HPDE6-E6E7 (cell line): Measurements from ENCODE around the gene TDRD12.
"Not testable (repeated sequence)": the region's sequence is repeated elsewhere in the genome, so short reads cannot be mapped to it uniquely, and the experiment has no call there.

Source experiments
- DNase-seq: peaks from one replicate; pipeline ENCODE4 v3.0.0; 2011; ENCODE audit warnings: missing footprints; ENCODE audit errors: extremely low spot score

TDRD12 gene

DNA sequence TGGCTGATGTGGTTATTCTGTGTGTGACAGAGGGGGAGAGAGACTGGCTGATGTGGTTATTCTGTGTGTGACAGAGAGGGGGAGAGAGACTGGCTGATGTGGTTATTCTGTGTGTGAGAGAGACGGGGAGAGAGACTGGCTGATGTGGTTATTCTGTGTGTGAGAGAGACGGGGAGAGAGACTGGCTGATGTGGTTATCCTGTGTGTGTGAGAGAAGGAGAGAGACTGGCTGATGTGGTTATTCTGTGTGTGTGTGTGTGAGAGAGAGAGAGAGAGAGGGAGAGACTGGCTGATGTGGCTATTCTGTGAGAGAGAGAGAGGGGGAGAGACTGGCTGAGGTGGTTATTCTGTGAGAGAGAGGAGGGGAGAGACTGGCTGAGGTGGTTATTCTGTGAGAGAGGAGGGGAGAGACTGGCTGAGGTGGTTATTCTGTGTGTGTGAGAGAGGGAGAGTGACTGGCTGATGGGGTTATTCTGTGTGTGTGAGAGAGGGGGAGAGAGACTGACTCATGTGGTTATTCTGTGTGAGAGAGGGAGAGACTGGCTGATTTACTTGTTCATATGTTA, 27.1 kb downstream of the TDRD12 start:
- not testable (repeated sequence) for DNase-seq

DNA sequence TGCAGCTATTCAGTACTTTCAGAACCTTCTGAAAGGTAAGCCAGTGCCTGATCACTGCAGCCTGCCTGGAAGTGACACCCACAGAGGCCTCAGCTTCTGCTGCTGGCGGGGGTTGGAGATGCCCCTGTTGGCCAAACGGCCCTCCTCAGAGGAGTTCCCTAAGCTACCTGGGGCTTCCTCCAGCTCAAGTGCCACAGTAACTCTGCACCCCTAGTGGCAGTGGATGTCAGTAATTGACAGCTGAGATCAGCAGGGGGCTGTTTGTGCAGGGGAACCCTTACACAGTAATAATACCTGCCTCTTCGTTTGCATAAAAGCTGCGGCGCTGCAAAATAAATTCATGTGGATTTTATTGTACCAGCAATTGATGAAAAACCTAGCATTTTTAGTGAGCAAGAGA, 28.9 kb downstream of the TDRD12 start:
- DNase-seq, result no peak

DNA sequence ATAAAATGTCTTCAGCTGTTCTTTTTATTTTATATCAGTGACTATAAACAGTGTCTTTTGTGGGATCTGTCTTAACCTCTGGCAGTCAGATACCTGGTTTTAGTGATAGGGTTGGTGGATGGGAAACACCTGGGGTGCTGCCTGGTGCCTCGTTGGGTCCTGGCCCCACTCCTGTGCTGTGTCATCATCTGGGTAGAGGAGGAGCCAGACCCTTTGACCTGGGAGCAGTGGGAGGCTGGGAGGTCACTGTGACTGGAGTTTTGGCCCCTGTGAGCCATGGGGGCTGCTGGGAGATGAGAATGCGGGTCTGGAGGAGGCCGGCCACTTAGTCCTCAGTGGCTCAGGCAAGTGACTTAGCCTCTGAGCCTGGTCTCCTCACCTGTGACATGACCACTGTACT, 29.4 kb downstream of the TDRD12 start:
- no peak for DNase-seq

DNA sequence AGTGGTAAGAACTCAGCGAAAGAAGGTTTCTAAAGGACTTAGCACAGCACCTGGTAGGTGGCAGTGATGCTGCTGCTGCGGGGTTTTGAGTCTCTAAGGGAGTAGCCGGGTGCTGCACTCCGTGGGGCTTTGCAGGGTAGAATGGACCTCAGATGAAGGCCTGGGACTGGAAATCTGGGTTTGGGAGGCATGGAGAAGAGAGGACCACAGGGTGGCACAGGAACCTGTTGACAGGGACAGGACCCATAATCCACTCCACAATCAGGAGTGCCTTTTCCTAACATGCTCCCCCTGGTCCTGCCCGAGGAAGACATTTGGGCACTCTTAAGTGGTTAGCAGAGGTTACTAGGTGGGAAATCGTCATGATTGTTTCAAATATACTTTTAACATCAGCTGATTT, 29.8 kb downstream of the TDRD12 start:
- DNase-seq, result no peak

DNA sequence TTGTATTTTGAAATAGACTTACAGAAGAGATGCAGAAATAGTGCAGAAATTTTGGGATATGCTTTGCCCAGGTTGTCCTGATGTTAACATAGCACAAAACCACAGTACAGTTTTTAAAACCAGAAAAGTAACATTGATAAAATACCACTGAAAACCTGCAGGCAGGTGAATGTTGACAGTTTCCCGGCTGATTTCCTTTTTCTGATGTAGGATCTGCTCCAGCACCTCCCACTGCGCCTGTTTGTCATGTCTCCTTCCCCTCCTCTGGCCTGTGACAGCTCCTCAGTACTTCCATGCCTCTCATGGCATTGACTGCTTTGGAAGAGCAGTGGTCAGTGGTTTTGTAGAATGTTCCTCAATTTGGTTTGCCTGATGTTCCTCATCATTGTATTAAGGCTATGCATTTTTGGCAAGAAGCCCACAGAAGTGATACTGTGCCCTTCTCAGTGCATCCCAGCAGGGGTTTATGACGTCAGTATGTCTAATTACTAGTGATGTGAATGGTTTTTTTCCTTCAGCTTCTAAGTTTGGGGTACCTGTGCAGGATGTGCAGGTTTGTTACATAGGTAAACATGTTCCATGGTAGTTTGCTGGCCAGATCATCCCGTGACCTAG, 31.0 kb downstream of the TDRD12 start:
- no peak for DNase-seq

DNA sequence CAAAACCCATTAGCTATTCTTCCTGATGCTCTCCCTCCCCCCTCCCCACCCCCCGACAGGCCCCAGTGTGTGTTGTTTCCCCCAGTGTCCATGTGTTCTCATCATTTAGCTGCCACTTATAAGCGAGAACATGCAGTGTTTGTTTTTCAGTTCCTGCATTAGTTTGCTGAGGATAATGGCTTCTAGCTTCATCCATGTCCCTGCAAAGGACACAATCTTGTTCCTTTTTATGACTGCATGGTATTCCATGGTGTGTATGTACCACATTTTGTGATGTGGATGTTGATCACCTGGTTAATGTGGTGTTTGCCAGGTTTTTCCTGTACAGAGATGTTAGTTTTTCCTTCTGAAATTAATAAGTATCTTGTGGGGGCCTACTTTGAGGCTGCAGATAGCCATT, 31.5 kb downstream of the TDRD12 start:
- no peak for DNase-seq

DNA sequence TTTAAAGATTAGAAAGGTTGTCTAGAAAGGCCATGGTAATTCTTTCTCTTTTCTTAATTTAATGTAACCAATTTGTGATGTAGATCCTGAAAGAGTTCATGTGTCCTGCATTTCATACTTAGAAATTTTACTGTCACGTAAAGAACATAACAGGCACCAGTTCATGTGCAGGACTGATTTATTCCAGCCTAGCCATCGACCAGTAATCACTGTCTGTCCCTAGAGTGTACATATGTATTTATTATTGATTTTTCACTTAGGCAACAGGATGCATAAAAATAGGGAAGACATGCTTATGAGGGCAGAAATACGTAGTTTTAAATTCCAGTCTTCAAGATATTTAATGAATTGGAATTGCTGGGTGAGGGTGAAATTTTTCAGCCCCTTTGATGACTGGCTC, 37.6 kb downstream of the TDRD12 start:
- no peak for DNase-seq

DNA sequence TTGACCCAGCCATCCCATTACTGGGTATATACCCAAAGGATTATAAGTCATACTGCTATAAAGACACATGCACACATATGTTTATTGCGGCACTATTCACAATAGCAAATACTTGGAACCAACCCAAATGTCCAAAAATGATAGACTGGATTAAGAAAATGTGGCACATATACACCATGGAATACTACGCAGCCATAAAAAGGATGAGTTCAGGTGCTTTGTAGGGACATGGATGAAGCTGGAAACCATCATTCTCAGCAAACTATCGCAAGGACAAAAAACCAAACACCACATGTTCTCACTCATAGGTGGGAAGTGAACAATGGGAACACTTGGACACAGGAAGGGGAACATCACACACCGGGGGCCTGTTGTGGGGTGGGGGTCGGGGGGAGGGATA, 45.8 kb downstream of the TDRD12 start:
- not testable (repeated sequence) for DNase-seq

DNA sequence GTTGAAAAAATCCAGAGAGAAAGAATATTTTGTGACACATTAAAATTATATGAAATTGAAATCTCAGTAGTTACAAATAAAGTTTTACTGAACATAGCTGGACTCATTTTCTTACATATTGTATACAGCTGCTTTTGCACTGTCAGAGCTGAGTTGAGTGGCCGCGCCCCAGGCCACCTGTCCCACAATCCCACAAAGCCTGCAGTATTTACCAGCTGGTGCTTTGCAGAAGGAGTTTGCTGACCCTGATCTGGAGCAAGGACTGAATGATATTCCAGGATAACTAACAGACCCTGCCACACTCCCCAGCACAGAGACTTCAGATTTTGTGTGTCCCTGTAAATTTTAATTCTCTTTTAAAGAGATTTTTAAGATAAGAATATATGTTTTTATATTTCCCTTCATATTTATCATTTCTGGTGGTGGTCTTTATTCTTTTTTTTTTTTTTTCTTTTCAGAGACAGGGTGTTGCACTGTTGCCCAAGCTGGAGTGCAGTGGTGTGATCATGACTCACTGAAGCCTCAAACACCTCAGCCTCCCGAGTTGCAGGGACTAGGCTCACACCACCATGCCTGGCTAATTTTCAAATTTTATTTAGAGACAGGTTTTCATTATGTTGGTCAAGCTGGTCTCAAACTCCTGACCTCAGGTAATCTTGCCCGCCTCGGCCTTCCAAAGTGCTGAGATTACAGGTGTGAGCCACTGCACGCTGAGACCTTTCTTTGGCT, 48.5 kb downstream of the TDRD12 start:
- DNase-seq, result no peak

DNA sequence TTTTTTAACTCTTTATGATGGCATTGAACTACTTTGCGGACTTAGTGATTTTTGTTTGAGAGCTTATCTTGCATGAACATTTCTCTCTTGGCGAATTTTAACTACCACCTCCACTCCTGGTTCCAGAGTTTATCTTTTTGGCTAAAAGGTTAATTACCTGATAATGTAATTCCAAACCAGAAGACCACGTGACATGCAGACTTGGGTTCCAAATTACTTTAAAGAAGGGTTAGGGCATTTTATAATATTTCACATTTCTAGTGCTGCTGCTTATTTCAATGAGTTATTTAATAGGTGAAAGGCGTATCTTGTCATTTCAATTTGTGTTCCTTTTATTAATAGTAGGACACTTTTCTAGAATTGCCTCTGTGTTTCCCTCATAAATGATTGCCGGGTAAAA, 52.0 kb downstream of the TDRD12 start:
- no peak for DNase-seq

DNA sequence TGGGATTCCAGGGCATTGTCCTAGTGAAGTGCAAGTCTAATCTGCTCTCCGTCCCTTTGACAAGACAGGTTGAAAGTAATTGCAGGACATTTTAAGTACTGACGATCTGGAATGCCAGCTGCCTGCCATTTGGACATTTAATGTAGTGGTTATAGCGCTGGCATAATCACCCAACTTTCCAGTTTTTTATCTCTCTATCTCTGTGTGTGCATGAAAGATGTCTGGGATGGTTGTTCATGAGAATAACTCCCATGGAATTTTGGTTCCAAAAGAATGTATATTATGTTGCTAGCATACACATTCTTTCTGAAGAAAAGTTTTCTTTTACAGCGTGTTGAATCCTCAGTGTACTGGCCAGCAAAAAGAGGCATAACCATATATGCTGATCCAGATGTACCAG, 53.6 kb downstream of the TDRD12 start:
- no peak for DNase-seq

DNA sequence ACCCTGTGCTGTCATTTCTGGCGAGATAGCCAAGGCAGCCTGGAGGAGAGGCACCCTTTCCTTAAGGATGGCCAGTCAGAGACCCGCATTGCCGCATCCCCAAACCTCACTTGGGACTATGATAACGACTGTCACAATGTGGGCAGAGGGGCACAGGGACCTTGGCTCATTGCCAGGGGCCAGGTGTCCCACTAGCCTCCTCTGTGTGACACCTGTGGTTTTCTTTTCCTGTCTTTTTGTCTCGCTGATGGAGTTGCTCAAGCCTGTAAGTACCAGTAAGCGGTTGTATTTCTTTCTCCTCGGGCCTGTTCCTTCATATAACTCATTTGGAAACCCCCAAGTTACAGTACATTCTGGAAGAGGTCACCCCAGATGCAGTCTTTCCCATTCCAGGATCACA, 59.5 kb downstream of the TDRD12 start:
- DNase-seq, result no peak

DNA sequence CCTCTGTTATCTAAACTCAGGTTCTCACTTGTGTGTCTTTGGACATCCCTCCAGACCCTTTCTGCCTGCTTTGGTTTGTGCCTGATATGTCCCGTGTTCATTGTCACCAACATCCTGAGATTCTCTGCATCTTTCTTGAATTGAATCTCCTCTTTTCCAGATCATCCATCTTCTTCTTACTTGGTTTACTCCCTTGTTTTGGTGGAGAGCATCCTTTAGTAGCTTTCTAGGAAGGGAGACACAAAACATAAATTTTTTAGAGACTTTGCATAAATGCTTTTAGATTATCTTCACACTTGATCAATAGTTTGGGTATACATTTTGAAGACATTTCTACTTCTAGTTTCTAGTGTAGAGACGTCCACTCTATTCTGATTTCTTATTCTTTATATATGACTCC, 61.7 kb downstream of the TDRD12 start:
- DNase-seq, result no peak

DNA sequence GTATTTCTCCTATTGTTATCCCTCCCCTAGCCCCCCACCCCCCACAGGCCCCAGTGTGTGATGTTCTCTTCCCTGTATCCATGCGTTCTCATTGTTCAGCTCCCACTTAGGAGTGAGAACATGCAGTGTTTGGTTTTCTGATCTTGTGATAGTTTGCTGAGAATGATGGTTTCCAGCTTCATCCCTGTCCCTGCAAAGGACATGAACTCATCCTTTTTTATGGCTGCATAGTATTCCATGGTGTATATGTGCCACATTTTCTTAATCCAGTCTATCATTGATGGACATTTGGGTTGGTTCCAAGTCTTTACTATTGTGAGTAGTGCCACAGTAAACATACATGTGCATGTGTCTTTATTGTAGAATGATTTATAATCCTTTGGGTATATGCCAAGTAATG, 62.5 kb downstream of the TDRD12 start:
- DNase-seq, result not testable (repeated sequence)

DNA sequence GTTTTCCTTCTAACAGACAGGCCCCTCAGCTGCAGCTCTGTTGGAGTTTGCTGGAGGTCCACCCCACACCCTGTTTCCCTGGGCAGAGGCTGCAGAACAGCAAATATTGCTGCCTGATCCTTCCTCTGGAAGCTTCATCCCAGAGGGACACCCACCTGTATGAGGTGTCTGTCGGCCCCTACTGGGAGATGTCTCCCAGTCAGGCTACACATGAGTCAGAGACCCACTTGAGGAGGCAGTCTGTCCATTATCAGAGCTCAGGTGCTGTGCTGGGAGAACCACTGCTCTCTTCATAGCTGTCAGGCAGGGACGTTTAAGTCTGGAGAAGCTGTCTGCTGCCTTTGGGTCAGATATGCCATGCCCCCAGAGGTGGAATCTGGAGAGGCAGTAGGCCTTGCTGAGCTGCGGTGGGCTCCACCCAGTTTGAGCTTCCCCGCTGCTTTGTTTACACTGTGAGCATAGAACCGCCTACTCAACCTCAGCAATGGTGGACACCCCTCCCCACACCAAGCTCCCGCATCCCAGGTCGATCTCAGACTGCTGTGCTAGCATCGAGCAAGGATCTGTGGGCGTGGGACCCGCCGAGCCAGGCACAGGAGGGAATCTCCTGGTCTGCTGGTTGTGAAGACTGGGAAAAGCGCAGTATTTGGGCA, 67.7 kb downstream of the TDRD12 start:
- DNase-seq, result not testable (repeated sequence)

DNA sequence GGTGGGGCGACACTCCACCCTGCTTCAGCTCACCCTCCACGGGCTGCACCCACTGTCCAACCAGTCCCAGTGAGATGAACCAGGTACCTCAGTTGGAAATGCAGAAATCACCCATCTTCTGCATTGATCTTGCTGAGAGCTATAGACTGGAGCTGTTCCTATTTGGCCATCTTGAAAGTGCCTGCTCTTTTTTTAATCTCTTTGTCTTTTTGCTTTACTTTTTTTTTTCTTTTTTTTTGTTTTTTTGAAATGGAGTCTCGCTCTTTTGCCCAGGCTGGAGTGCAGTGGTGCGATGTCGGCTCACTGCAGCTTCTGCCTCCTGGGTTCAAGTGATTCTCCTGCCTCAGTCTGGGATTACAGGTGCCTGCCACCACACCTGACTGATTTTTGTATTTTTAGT, 68.3 kb downstream of the TDRD12 start:
- not testable (repeated sequence) for DNase-seq

DNA sequence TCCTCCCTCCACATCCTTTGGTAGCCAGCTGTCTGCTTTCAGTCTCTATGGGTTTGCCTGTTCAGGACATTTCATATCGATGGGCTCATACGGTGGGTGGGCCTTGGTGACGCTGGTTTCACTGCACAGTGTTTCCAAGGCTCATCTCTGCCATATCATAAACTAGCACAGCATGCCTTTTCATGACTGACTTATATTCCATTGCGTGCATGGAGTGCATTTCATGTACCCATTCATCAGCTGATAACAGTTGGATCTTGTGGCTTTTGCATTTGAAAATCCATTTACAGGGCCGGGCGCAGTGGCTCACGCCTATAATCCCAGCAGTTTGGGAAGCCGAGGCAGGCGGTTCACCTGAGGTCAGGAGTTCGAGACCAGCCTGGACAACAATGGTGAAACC, 69.9 kb downstream of the TDRD12 start:
- no peak for DNase-seq

DNA sequence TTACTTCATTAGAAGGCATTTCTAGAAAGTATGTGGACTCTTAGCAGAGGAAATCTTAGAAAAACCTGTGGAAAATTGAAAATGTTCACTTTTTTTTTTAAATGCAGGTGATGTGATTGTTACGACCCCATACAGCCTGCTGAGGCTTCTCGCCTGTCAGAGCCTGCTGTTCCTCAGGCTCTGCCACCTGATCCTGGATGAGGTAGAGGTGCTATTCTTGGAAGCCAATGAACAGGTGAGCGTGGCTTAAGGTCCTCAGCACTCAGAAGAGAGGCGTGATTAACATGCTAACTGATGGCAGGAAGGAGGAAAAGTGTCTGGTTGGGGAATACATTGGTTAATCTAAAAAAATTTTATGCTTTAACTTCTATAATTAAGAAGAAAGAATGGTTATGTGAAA, 78.6 kb downstream of the TDRD12 start:
- no peak for DNase-seq

DNA sequence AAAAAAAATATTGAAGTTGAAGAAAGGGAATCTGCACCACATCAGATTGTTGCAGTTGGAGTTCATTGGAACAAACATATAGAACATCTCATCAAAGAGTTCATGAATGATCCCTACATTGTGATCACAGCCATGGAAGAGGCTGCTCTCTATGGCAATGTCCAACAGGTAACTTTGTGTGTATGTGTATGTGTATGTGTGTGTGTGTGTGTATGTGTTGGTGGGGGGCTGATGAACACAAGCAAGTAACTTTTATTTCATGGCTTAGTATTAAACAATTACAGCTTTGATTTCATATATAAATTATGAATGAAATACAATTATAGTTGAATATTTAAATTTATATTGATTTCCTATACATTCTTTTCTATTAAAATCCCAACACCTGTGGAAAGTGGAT, 80.6 kb downstream of the TDRD12 start:
- DNase-seq, result no peak

DNA sequence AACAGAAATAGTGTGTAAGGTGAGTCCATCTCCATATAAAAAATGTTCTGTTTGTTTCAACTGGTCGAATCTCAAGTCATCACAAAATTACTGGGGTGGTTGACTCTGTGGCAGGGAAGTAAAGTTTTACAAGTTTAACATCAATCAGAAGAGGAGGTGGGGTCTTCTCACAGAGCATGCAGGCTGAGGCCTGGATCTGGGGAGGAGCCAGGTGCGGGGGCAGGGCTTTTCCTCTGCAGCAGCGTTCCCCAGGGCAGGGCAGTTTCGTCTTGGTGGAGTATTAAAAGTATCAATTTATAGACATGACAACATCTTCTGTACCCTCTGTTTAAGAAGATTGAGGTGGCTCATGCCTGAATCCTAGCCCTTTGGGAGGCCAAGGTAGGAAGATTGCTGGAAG, 81.2 kb downstream of the TDRD12 start:
- DNase-seq, result no peak

DNA sequence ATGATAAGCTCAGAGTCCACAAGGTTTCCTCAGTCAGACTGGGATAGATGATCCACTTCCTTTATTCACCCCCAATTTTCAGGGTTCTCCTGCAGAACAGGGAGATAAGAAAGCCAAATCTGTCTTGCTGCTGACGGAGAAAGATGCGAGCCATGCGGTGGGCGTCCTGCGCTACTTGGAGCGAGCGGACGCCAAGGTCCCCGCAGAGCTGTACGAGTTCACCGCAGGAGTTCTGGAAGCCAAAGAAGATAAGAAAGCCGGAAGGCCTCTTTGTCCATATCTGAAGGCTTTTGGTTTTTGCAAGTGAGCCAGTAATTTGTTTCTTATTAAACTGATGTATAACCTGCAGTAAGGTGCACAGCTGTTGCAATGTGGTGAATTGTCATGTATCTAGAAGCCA, 83.3 kb downstream of the TDRD12 start:
- no peak for DNase-seq

DNA sequence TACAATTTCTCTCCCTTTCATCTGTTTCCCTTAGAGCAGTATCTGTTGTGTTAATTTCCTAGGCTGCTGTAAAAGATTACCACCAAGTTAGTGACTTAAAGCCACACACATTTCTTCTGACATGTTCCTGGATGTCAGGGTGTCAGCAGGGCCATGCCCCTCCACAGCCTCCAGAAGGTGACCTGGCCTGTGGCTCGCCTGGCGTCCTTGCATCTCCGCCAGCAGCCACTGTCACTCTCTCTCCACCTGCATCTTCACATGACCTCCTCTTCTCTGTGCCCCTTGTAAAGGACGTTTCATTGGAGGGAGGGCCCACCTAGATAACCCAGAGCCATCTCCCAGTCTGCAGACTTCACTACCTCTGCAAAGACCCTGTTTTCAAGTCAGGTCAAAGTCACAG, 88.7 kb downstream of the TDRD12 start:
- no peak for DNase-seq

DNA sequence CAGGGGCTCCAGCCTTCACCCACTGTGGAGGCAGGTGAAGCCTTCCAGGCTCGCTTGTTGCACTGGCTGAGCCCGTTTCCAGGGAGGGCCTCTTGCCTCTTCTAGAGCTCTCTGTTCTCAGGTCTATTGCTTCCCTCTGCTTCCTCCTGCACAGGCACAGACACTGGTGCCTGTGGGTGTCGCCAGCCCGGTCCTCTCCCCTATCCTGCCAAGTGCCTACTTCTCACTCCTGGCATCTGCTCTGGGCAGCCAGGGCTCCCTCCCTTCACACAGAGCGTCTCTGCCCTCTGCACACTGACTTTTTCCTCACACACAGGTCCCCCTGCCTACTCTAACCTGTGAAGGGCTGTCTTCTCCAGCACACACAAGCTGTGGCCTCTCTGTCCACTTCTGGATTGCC, 89.7 kb downstream of the TDRD12 start:
- DNase-seq, result no peak
